CD4-positive, alpha-beta T cell (primary cell): Measurements from ENCODE around the gene NUF2. TPM values are rescaled to one million over a fixed set of nuclear protein-coding genes. Genes with fewer than 3 reads are reported as not detected.

Experiments
- ATAC-seq: fragments of 200-7000 bp; cut with Tn5 transposase; one replicate; pipeline ENCODE4 v1.10.0; 2022; ENCODE audit warnings: mild to moderate bottlenecking; ENCODE audit not compliant: poor library complexity
- CTCF ChIA-PET: fragments of 350-600 bp; sonication (Branson Sonifier 250); formaldehyde crosslinking; loops from one replicate; lab custom pipeline; 2021; ENCODE audit warnings: antibody characterized with exemption, inconsistent platforms; lab: Charles Lee
- POLR2A ChIA-PET: fragments of 350-600 bp; sonication (Branson Sonifier 250); formaldehyde crosslinking; loops from one replicate; lab custom pipeline; 2021; ENCODE audit warnings: antibody characterized with exemption, inconsistent platforms; lab: Charles Lee
- DNase-seq, 14 experiments: peaks; one replicate each; pipeline ENCODE4 v3.0.0-alpha.2; 2013 to 2020; ENCODE audit warnings: mixed read lengths in 2 of 14
- H3K27ac ChIP-seq, 2 donors: one replicate each; pipeline versions ENCODE4 v1.5.1 to v1.7.0; 2013; ENCODE audit warnings: low read length in 2 of 2, low read depth in 1 of 2, mild to moderate bottlenecking in 1 of 2
- H3K27me3 ChIP-seq, 2 experiments: 1 replicate in 1 of 2; 2 replicates in 1 of 2; pipeline versions ENCODE4 v1.6.1 to v1.7.0; 2013; ENCODE audit warnings: low read length in 2 of 2, control low read depth in 1 of 2, mild to moderate bottlenecking in 1 of 2, moderate library complexity in 1 of 2; ENCODE audit not compliant: insufficient read depth in 2 of 2, control insufficient read depth in 1 of 2
- H3K36me3 ChIP-seq: one replicate; pipeline ENCODE4 v1.6.1; 2013; ENCODE audit warnings: low read length, control low read depth; ENCODE audit not compliant: insufficient read depth
- H3K4me1 ChIP-seq: one replicate; pipeline ENCODE4 v1.6.1; 2013; ENCODE audit warnings: low read length, control low read depth; ENCODE audit not compliant: insufficient read depth
- H3K4me3 ChIP-seq: one replicate; pipeline ENCODE4 v1.5.1; 2013; ENCODE audit warnings: mild to moderate bottlenecking, low read length, moderate library complexity
- H3K9me3 ChIP-seq, 2 experiments: 1 replicate in 1 of 2; 2 replicates in 1 of 2; pipeline versions ENCODE4 v1.6.1 to v1.7.0; 2013; ENCODE audit warnings: low read length in 2 of 2, mild to moderate bottlenecking in 2 of 2, control low read depth in 1 of 2, moderate library complexity in 1 of 2; ENCODE audit not compliant: control insufficient read depth in 1 of 2, insufficient read depth in 1 of 2
- H3K27ac Mint-ChIP-seq: one replicate; pipeline ENCODE4 v1.8.0; 2020; ENCODE audit warnings: mixed read lengths
- H3K27me3 Mint-ChIP-seq: one replicate; pipeline ENCODE4 v1.8.0; 2021; ENCODE audit warnings: mixed read lengths
- H3K36me3 Mint-ChIP-seq: one replicate; pipeline ENCODE4 v1.8.0; 2021; ENCODE audit warnings: low read depth, mixed read lengths
- H3K4me1 Mint-ChIP-seq: one replicate; pipeline ENCODE4 v1.8.0; 2021; ENCODE audit warnings: low read depth, mixed read lengths
- H3K4me3 Mint-ChIP-seq: one replicate; pipeline ENCODE4 v1.8.0; 2020; ENCODE audit warnings: mild to moderate bottlenecking, mixed read lengths
- H3K9me3 Mint-ChIP-seq: one replicate; pipeline ENCODE4 v1.8.0; 2020; ENCODE audit warnings: mixed read lengths
- intact Hi-C, 2 experiments: fragments of 100-400 bp; cut with DNase I in 1 of 2; cut with micrococcal nuclease in 1 of 2; formaldehyde crosslinking; loops; one replicate each; pipeline versions ENCODE4 v1.15.1 to v1.9.0; 2023 to 2025; cut with DNase I, micrococcal nuclease
- total RNA-seq, 174 experiments: library from RNA in 2 of 174; stranded (reverse) in 2 of 174; gene quantifications; one replicate each; pipeline ENCODE4 v1.2.3 and lab custom pipeline; 2021 to 2026
- TF ChIP-seq, protein P1 (sequence below): fragments of 200-600 bp; IDR thresholded peaks from one replicate; pipeline ENCODE4 v1.8.0; 2022; ENCODE audit warnings: antibody characterized with exemption, mild to moderate bottlenecking

Gene NUF2
- total RNA-seq, 2 experiments from 2014 or later, result 1.8 TPM

DNA sequence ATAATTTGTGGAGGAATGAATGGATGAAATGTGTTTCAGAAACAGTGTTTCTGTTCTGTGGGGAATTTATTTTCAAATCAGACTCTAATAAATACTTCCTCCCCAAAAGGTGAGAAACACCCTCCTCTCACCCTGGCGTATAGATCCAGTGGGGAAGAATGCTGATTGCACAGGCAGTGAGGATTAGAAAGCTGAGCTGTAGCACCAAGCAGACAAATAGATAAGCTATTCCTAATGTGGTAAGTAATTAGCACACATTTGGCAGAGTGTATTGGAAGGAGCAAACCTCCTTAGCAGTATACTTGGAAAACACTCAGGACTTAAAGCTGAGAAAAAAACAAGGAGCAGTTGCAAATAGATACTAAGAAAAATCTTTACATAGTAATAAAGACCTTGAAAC, 50.8 kb downstream of the NUF2 start:
- no peak for ATAC-seq
- intact Hi-C loops, result no loop called here
- no peaks in the 10 kb centered on the region for H3K4me1 Mint-ChIP-seq

GRCh38 chr1:163378554-163378953, 56.8 kb downstream of the NUF2 start:
- Mint-ChIP-seq H3K4me3 (no peak overlapping the region), H3K9me3 (no peaks in the 10 kb centered on the region), H3K27ac (no peak overlapping the region), H3K4me1 (no peaks in the 10 kb centered on the region), H3K27me3 (peaks cover 27% of the 10 kb centered on the region), H3K36me3 (no peaks in the 10 kb centered on the region)
- no peak overlapping the region for H3K27ac ChIP-seq
- H3K4me3 ChIP-seq, result no peak overlapping the region
- ChIA-PET POLR2A (no interaction called here), CTCF (no interaction called here)
- TF ChIP-seq, protein P1, sequence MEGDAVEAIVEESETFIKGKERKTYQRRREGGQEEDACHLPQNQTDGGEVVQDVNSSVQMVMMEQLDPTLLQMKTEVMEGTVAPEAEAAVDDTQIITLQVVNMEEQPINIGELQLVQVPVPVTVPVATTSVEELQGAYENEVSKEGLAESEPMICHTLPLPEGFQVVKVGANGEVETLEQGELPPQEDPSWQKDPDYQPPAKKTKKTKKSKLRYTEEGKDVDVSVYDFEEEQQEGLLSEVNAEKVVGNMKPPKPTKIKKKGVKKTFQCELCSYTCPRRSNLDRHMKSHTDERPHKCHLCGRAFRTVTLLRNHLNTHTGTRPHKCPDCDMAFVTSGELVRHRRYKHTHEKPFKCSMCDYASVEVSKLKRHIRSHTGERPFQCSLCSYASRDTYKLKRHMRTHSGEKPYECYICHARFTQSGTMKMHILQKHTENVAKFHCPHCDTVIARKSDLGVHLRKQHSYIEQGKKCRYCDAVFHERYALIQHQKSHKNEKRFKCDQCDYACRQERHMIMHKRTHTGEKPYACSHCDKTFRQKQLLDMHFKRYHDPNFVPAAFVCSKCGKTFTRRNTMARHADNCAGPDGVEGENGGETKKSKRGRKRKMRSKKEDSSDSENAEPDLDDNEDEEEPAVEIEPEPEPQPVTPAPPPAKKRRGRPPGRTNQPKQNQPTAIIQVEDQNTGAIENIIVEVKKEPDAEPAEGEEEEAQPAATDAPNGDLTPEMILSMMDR, result no peak
- no peak for DNase-seq
- no peak for ATAC-seq
- H3K9me3 ChIP-seq, result no peaks in the 10 kb centered on the region
- intact Hi-C loops, result no loop called here
- no peaks in the 10 kb centered on the region for H3K36me3 ChIP-seq
- no peaks in the 10 kb centered on the region for H3K4me1 ChIP-seq
- peaks cover 0 to 4% of the 10 kb centered on the region in 2 experiments for H3K27me3 ChIP-seq

More for the DNA sequence above, 50.8 kb downstream of the NUF2 start:
- TF ChIP-seq, protein P1, result no peak
- CTCF ChIA-PET, result interaction anchor here (1.3 kb wide), 1 partner anchor 13 kb away, joined by 4 read pairs; no protein-coding TSS in a partner anchor
- Histone ChIP-seq H3K4me1 (no peaks in the 10 kb centered on the region), H3K4me3 (no peak overlapping the region), H3K27ac (no peak overlapping the region), H3K9me3 (no peaks in the 10 kb centered on the region), H3K27me3 (peaks cover 2 to 9% of the 10 kb centered on the region in 2 experiments), H3K36me3 (no peaks in the 10 kb centered on the region)
- no peak for DNase-seq
- H3K9me3 Mint-ChIP-seq, result no peaks in the 10 kb centered on the region
- H3K36me3 Mint-ChIP-seq, result no peaks in the 10 kb centered on the region
- no peak overlapping the region for H3K27ac Mint-ChIP-seq
- POLR2A ChIA-PET, result no interaction called here
- no peak overlapping the region for H3K4me3 Mint-ChIP-seq
- peaks cover 21% of the 10 kb centered on the region for H3K27me3 Mint-ChIP-seq

DNA sequence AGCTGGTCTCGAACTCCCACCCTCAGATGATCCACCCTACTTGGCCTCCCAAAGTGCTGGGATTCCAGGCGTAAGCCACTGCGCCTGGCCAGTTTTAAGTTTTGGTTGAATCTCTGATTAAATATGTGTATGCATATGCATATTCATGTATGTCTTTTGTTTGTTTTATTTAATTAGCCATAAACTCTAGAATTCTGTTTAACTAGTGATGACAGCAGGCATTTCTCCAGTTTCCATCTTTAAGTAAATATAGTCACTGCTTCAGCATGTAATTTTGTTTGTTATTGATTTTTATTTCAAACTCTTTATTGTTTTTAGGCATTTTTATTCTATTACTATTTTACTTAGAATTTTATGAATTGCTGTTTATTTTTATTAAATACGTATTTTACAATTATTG, 58.0 kb downstream of the NUF2 start:
- POLR2A ChIA-PET, result no interaction called here
- H3K27me3 Mint-ChIP-seq, result peaks cover 22% of the 10 kb centered on the region
- H3K27ac Mint-ChIP-seq, result no peak overlapping the region
- Histone ChIP-seq H3K4me3 (no peak overlapping the region), H3K36me3 (no peaks in the 10 kb centered on the region), H3K27me3 (peaks cover 0 to 4% of the 10 kb centered on the region in 2 experiments), H3K9me3 (no peaks in the 10 kb centered on the region), H3K27ac (no peak overlapping the region), H3K4me1 (no peaks in the 10 kb centered on the region)
- no peaks in the 10 kb centered on the region for H3K36me3 Mint-ChIP-seq
- intact Hi-C loops, result no loop called here
- DNase-seq (no peak), ATAC-seq (no peak)
- CTCF ChIA-PET, result no interaction called here
- no peaks in the 10 kb centered on the region for H3K4me1 Mint-ChIP-seq
- H3K4me3 Mint-ChIP-seq, result no peak overlapping the region
- TF ChIP-seq, protein P1, result no peak
- no peaks in the 10 kb centered on the region for H3K9me3 Mint-ChIP-seq
